Activated T-cell treated with anti-CD3 and anti-CD28 coated beads, Interleukin-2, amount 50 U/mL, for 72 hours (primary cell): ENCODE data around the gene GGA1. TPM values are rescaled to one million over a fixed set of nuclear protein-coding genes. Genes with fewer than 3 reads are reported as not detected.

Experiments
- ATAC-seq, 2 donors: fragments of 150-1000 bp; cut with Tn5 transposase; replicated peaks in 1 of 2; 2 replicates each; pipeline ENCODE4 v1.10.0; 2021; ENCODE audit warnings: moderate library complexity in 2 of 2, mild to moderate bottlenecking in 1 of 2
- DNase-seq, 2 donors: peaks; one replicate each; pipeline ENCODE4 v3.0.0; 2021 to 2022; ENCODE audit warnings: mixed read lengths in 1 of 2
- H3K27ac Mint-ChIP-seq: one replicate; pipeline ENCODE4 v1.8.0; 2022; ENCODE audit warnings: mild to moderate bottlenecking, moderate library complexity, mixed read lengths
- H3K27me3 Mint-ChIP-seq: one replicate; pipeline ENCODE4 v1.8.0; 2022; ENCODE audit warnings: low read depth, mixed read lengths
- H3K36me3 Mint-ChIP-seq, 2 donors: one replicate each; pipeline ENCODE4 v1.8.0; 2022; ENCODE audit warnings: mixed read lengths in 2 of 2, mild to moderate bottlenecking in 1 of 2; ENCODE audit not compliant: insufficient read depth in 2 of 2
- H3K4me1 Mint-ChIP-seq: one replicate; pipeline ENCODE4 v1.8.0; 2022; ENCODE audit warnings: low read depth, mixed read lengths
- H3K4me3 Mint-ChIP-seq, 2 donors: one replicate each; pipeline ENCODE4 v1.8.0; 2022; ENCODE audit warnings: mild to moderate bottlenecking in 2 of 2, mixed read lengths in 2 of 2, moderate library complexity in 2 of 2
- H3K9me3 Mint-ChIP-seq, 2 donors: one replicate each; pipeline ENCODE4 v1.8.0; 2022; ENCODE audit warnings: mixed read lengths in 2 of 2
- total RNA-seq, 2 donors: library from RNA; stranded (reverse); gene quantifications; one replicate each; pipeline ENCODE4 v1.2.3, GENCODE V29; 2022

GGA1 gene
- total RNA-seq, 2 donors from 2014 or later, result 81.5 to 96.2 TPM

DNA sequence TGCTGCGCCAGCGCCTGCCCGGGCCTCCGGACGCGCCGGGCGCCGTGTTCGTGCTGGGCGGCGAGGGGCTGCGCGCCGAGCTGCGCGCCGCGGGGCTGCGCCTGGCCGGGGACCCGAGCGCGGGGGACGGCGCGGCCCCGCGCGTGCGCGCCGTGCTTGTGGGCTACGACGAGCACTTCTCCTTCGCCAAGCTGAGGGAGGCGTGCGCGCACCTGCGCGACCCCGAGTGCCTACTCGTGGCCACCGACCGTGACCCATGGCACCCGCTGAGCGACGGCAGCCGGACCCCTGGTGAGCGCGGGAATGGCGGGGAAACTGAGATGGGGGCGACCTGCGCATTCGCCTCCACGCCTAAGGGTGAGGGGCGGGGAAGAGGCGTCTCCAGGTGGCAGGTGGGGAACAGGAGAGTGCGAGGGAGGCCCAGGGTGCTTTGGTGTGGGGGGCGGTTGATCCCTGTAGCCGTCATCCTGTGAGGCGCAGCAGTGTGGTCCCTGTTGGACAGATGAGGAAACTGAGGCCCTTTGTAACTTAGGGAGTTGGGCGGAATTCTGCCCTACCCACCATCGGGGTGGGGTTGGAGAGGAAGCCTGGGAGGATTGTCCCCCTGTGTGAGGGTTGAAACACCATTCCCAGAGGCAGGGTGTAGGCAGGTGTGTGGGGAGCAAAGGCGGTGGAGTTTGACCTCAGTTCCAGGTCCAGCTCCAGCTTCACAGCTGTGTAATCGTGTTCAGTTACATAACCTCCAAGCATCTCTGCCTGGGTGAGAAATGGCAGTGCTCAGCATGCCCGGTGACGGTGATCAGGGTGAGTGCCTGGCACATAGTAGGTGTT is 50.6 kb downstream of the GGA1 start:
- peaks cover 43% of the 10 kb centered on the region for H3K4me1 Mint-ChIP-seq
- peak overlapping the region; percentile 89 to 91 for H3K4me3 Mint-ChIP-seq
- no peaks in the 10 kb centered on the region for H3K27me3 Mint-ChIP-seq
- peak overlapping the region; percentile 76 for H3K27ac Mint-ChIP-seq
- DNase-seq, result peak; percentile 27 to 44
- peak; percentile 6 to 15 for ATAC-seq
- H3K36me3 Mint-ChIP-seq, result peaks cover 0 to 2% of the 10 kb centered on the region in 2 donors
- no peaks in the 10 kb centered on the region for H3K9me3 Mint-ChIP-seq

DNA sequence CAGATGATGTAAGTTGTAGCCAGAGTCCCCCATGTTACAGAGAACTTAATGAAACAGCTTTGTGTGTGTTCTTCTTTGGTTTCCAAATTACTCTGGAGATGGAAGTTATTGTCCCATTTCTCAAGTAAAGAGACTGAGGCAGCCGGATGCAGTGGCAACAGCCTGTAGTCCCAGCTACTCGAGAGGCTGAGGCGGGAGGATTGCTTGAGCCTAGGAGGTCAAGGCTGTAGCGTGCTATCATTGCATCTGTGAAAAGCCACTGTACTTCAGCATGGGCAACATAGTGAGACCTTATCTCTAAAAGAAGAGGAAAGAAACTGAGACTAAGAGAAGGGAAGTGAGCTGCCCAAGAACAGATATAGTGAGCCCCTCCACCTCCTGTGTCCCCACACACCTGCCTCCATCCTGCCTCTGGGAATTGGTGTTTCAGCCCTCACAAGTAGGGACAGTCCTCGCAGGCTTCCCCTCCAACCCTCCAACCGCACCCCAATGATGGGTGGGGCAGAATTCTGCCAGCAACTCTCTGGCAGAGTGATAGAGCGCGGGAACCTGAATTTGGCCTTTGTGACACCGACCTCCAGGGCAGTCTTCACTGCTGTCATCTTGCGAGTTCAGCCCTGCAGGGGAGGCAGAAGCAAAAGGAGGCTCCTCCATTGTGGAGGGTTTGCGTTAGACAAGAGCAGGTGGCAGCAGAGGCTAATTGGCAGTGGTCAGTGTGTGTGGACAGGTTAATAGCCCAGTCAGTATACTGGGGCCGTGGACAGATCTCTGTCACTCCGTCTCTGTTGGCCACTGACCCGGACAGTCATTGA is 51.5 kb downstream of the GGA1 start:
- Mint-ChIP-seq H3K4me1 (peaks cover 43% of the 10 kb centered on the region), H3K27ac (peak overlapping the region; percentile 76), H3K9me3 (no peaks in the 10 kb centered on the region), H3K4me3 (peak overlapping the region; percentile 89 to 91), H3K27me3 (no peaks in the 10 kb centered on the region), H3K36me3 (peaks cover 0 to 2% of the 10 kb centered on the region in 2 donors)
- DNase-seq (no peak), ATAC-seq (no peak)

GRCh38 chr22:37660709-37661045 is 52.0 kb downstream of the GGA1 start:
- Mint-ChIP-seq H3K27ac (no peak overlapping the region), H3K4me1 (peaks cover 43% of the 10 kb centered on the region), H3K4me3 (peak overlapping the region; percentile 89 to 91), H3K27me3 (no peaks in the 10 kb centered on the region), H3K9me3 (no peaks in the 10 kb centered on the region), H3K36me3 (peaks cover 0 to 2% of the 10 kb centered on the region in 2 donors)
- DNase-seq (no peak), ATAC-seq (no peak)

- peak in 1 of 2 donors; percentile 30 for DNase-seq
- Mint-ChIP-seq H3K36me3 (peaks cover 0 to 2% of the 10 kb centered on the region in 2 donors), H3K4me3 (peak overlapping the region; percentile 89 to 91), H3K9me3 (no peaks in the 10 kb centered on the region), H3K27me3 (no peaks in the 10 kb centered on the region), H3K27ac (no peak overlapping the region), H3K4me1 (peaks cover 43% of the 10 kb centered on the region)
- ATAC-seq, result no peak
These were observed 52.7 kb downstream of the GGA1 start for GRCh38 chr22:37661160-37661924.

DNA sequence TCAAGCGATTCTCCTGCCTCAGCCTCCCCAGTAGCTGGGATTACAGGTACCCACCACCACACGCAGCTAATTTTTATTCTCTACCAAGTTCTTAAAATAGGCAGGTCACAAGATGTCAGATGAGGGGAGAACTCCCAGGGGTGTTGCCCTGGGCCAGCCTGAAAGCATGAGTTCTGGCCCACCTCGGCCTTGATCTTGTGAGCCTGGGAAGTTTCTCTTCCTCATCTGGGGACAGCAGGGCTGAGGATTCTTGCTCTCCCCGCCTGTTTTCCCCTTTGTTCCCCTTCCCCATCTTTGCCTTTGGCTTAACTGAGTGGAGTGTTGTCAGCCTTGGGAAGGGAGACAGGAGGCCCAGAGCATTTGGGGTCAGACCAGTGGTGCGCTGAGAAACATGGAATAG is 53.4 kb downstream of the GGA1 start:
- H3K4me3 Mint-ChIP-seq, result no peak overlapping the region
- no peak overlapping the region for H3K27ac Mint-ChIP-seq
- no peaks in the 10 kb centered on the region for H3K9me3 Mint-ChIP-seq
- ATAC-seq (no peak), DNase-seq (no peak)
- H3K27me3 Mint-ChIP-seq, result no peaks in the 10 kb centered on the region
- H3K36me3 Mint-ChIP-seq, result peaks cover 0 to 4% of the 10 kb centered on the region in 2 donors
- peaks cover 43% of the 10 kb centered on the region for H3K4me1 Mint-ChIP-seq

GRCh38 chr22:37663521-37664140 is 55.0 kb downstream of the GGA1 start:
- Mint-ChIP-seq H3K4me3 (no peak overlapping the region), H3K27me3 (no peaks in the 10 kb centered on the region), H3K9me3 (no peaks in the 10 kb centered on the region), H3K4me1 (peaks cover 34% of the 10 kb centered on the region), H3K36me3 (peaks cover 0 to 4% of the 10 kb centered on the region in 2 donors), H3K27ac (no peak overlapping the region)
- DNase-seq (no peak), ATAC-seq (no peak)

GRCh38 chr22:37664249-37665101 is 55.8 kb downstream of the GGA1 start:
- no peak for ATAC-seq
- Mint-ChIP-seq H3K9me3 (no peaks in the 10 kb centered on the region), H3K27ac (no peak overlapping the region), H3K36me3 (peaks cover 0 to 4% of the 10 kb centered on the region in 2 donors), H3K4me3 (no peak overlapping the region), H3K27me3 (no peaks in the 10 kb centered on the region), H3K4me1 (peaks cover 32% of the 10 kb centered on the region)
- no peak for DNase-seq

DNA sequence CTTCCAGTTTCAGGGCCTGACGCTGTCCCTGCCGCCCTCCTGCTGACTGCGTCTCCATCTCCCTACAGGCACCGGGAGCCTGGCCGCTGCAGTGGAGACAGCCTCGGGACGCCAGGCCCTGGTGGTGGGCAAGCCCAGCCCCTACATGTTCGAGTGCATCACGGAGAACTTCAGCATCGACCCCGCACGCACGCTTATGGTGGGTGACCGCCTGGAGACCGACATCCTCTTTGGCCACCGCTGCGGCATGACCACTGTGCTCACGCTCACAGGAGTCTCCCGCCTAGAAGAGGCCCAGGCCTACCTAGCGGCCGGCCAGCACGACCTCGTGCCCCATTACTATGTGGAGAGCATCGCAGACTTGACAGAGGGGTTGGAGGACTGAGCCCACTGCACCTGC is 56.9 kb downstream of the GGA1 start:
- Mint-ChIP-seq H3K36me3 (peaks cover 0 to 4% of the 10 kb centered on the region in 2 donors), H3K4me1 (peaks cover 26% of the 10 kb centered on the region), H3K4me3 (no peak overlapping the region), H3K9me3 (no peaks in the 10 kb centered on the region), H3K27me3 (no peaks in the 10 kb centered on the region), H3K27ac (no peak overlapping the region)
- DNase-seq (no peak), ATAC-seq (no peak)

- Mint-ChIP-seq H3K9me3 (no peaks in the 10 kb centered on the region), H3K27me3 (no peaks in the 10 kb centered on the region), H3K4me3 (no peak overlapping the region), H3K27ac (no peak overlapping the region), H3K36me3 (peaks cover 0 to 2% of the 10 kb centered on the region in 2 donors), H3K4me1 (peaks cover 32% of the 10 kb centered on the region)
- ATAC-seq, result peak; percentile 23 to 44
- DNase-seq, result no peak
These were observed 61.0 kb downstream of the GGA1 start for GRCh38 chr22:37669586-37669985.

GRCh38 chr22:37672206-37672919 is 63.7 kb downstream of the GGA1 start:
- Mint-ChIP-seq H3K27me3 (no peaks in the 10 kb centered on the region), H3K36me3 (no peaks in the 10 kb centered on the region), H3K27ac (no peak overlapping the region), H3K9me3 (no peaks in the 10 kb centered on the region), H3K4me1 (peaks cover 54% of the 10 kb centered on the region), H3K4me3 (peak overlapping the region; percentile 9 to 57)
- no peak for DNase-seq
- no peak for ATAC-seq

DNA sequence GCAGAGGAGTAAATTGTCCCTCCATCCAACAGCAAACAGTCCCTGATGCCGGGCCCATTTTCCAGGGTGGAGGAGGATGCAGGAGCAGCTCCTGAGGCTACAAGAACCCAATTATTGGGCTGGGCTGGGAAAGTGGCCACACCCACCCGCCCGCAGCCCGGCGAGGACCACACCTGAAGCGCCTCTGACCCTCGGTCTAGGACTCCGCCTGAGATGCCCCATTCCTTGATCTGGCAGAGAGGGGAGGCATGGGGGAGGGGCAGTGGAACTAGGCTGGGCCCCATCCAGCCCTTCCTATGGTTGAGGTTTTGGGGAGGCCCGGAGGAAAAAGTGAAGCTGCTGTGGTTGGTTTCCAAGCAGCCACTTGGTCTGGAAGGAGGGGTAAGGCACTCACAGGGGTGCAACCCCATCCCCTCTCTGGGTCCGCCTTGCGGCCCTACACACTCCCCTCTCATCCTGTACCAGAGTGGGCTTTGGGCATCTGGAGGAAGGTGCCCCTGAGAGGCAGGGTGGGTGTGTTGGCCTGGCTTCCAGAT is 64.4 kb downstream of the GGA1 start:
- Mint-ChIP-seq H3K27me3 (no peaks in the 10 kb centered on the region), H3K4me1 (peaks cover 59% of the 10 kb centered on the region), H3K4me3 (peak overlapping the region; percentile 9 to 57), H3K9me3 (no peaks in the 10 kb centered on the region), H3K36me3 (no peaks in the 10 kb centered on the region), H3K27ac (no peak overlapping the region)
- ATAC-seq (no peak), DNase-seq (peak in 1 of 2 donors; percentile 15)
